T-helper 9 cell (primary cell): Measurements from ENCODE around the gene GNG11.
"Not testable (repeated sequence)": the region's sequence is repeated elsewhere in the genome, so short reads cannot be mapped to it uniquely, and the experiment has no call there.

ENCODE experiments used
- DNase-seq: peaks from one replicate; pipeline ENCODE4 v3.0.0-alpha.2; 2020

GNG11 gene

DNA sequence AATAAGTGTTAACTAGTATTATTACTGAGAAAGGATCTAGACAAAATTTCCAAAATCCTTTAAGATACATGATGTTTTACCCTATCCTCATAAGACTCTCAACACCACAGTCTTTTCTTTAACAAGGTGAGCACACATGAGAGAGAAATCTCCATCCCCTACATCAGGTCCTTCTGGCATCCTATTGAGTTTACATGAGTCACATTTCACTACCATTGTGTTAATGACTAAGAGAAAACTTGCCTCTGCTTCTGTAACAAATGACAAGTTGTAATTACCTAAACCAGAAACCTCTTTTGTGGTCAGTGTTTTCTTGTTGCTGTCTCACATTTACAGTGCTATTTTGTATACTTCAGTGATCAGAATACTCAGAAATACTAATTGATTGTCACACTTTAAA is 9.9 kb upstream of the GNG11 start:
- not testable (repeated sequence) for DNase-seq

DNA sequence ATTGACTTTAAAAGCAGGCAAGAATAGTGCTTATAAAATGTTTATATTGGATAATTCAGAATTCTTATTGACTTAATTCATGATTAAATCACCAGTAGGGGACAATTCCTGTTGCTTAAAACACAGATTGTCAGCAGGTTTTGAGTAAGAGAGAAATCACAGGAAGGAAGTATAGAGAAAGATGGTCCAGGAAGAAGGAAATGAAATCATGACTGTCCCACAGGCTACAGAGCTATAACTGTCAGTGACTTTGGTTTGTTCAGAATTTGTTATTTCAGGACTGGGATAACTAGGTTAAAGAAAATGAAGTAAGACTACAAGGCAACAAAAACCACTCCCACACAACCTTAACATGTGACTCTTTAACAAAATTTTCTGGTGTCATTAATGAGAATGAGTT is 8.3 kb upstream of the GNG11 start:
- no peak for DNase-seq

DNA sequence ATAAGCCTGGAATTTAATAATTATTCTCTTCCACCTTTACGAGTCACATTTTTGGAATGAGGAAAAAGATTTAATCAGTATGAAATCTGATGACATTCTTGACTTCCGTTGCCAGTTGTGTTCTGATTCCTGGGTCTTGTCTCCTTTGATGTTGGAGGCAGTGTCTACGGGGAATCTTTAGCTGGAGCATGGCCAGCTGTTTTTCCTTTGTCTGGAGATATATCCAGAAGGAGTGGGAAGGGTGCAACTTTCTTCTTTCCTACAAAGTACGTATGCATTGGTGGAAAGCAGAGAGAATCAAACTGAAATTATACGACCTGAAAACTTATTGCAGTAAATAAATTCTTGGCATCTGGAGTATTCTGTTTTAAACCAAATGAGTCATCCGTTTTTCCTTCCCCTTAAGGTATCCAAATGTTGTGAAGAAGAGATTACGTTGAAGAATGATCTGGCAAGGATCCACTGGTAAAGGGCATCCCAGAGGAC is 6.9 kb upstream of the GNG11 start:
- no peak for DNase-seq

DNA sequence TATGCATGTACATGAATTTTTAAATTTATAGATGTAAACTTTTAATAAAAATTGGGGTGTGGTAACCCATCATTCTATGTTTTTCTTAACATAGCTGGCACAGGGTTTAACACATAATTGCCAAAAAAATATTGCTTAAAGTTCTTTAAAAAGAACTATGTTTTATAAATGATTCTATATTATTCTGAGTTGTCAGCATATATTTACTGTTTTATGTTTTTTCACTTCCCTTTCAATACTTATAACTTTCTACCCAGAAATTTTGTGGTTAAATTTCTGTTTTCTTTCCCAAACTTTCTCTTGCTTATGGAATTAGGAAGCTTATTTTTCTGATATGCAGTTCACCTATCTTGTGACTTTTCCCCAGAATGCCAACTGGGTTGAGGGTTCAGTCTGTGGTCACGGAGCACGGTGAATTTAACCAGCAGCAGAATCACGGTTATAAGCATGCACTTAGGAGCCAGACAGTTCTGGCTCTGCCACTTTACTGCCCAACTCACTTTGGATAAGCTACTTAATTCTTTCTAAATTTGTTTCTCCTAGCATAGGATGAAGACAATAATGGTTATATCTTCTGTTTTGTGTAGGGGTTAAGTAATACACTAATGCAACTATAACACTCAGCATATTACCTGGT is 6.2 kb upstream of the GNG11 start:
- not testable (repeated sequence) for DNase-seq

DNA sequence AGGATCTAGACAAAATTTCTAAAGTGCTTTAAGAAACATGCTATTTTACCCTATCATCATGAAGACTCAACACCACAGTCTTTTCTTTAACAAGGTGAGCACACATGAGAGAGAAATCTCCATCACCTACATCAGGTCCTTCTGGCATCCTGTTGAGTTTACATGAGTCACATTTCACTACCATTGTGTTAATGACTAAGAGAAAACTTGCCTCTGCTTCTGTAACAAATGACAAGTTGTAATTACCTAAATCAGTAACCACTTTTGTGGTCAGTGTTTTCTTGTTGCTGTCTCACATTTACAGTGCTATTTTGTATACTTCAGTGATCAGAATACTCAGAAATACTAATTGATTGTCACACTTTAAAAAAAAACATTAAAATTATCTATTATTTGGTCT is 5.6 kb upstream of the GNG11 start:
- DNase-seq = not testable (repeated sequence)

DNA sequence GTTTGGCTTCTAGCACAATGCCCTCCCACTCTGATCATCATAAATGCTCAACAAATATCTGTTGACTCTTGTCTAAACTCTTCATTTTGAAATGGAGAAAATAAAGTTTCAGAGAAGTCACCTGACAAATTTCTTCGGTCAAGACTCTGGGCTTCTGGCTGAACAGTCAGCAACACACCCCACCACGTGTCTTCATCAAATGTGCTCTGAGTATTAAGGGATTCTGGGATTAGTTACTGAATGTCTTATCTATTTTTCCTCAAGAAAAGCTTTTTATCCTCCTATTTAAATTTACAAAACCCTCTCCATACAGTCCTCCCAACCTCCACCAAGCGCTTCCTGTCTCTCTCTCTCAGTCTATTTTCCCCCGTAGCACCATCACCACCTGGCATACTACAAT is 5.2 kb upstream of the GNG11 start:
- DNase-seq = not testable (repeated sequence)

DNA sequence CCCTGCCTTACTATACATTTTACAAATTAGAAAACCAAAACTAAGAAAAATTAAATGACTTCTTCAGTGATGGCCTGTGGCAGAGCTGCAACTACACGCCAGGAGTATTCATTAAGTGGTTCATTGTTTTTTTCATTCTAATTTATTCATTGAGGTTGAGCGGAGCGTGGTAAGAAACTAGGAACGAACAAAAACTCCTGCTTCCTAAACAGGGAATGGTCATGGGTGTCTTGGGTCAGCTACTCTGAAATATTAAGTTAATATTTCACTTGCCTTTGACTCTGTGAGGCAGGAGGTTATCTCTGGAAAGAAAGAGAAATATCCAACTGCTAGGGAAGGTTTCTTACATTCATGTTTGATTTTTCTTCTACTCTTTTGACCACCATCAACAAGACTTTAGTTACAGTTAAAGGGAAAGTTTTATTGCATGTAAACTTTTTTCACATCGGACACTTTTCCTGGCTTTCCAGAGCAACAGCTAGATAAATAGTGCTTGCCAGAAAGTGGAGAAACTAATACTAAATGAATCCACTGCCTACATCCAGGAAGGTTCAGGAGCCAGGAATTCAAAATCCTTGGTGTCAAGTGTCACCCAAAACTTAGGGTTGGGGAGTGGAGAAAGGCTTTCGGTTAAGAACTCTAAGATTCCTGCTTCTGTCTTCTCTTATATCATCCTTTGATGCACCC is 896 bp upstream of the GNG11 start:
- no peak for DNase-seq

DNA sequence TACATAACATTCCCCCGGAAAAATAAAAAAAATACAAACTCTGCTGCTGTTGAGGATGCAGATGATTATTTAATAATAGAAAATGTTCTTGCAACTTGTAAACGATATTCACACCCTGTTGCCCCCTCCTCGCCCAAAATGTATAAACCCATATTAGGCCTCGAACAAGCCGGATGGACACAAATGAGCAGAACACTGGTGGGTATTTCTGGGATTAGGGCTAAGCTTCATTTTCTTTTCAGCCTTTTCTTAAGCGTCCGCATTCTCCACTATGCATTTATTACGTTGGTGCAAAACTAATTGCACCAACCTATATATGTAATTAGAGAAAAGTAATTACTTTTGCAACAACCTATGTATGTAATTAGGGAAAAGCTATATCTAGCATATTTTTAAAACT is 349 bp upstream of the GNG11 start:
- DNase-seq = no peak

DNA sequence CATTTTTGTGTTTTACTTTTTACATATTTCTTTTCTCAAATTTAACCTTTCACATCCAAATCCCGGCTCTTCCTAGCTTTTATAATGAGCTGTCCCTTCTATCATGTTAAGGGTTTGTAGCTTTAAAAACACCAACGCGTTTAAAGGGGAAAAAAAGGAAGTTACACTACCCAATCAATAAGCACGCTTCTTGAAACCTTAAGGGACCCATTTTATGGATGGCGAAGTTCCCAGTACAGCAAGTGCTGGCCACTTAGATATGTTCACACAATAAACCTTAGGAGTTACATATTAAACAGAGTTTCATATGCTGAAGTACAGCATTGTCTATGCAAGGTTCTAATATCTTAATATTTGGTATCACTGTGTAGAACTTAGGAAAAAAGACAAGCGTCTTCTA is 1.8 kb downstream of the GNG11 start:
- no peak for DNase-seq

DNA sequence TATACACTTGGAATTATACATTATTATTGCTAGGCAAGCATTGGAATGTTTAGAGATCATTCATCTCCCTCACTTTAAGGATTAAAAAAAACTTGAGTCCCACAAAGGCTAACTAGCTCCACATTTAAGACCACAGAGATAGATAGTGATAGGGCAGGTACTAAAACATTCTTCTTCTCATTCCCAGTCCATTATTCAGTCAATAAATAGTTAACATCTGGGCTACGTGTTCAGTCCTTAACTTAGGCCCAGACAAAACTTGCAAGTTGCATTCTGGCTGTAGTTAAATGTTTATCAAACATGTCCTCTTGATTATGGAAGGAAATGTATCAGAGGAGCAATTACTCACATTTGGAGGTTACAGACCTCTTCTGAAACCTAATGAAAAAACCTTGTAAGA is 2.4 kb downstream of the GNG11 start:
- DNase-seq = no peak

DNA sequence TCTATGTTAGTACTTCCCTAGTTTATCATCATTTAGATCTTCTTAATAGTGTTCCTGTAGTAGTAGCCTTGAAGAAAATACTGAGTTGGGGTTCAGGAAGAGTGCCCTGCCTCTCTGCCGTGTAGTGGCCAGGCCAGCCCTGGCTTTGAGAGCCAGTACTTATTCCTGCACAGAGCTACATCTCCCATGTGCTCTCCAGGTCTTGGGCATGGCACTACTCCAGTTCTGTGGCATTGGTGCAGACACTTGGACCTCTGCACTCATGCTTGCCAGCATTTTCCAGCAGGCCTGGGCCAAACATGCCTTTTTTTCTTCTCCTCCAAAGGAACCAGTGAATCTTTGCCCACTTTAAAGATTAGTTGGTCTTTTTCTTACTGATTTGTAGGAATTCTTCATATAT is 5.3 kb downstream of the GNG11 start:
- no peak for DNase-seq

DNA sequence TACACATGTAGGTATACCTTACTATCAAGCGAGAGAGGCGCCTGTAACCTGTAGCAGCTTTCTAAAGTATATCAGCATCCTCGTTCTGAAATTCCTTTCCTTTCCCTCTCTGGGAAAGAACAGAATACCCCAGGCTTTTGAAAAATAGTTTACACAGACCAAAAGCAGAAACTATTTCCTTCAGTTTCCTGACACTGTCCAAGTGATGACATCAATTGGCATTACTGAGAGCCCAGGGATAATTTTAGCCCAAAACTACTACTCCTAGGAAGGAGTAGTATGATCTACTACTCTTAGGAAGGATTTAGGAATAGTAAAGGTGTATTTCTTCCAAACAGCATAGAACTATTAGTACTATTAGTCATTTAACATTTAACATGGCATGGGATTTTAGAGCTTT is 6.0 kb downstream of the GNG11 start:
- DNase-seq = no peak

DNA sequence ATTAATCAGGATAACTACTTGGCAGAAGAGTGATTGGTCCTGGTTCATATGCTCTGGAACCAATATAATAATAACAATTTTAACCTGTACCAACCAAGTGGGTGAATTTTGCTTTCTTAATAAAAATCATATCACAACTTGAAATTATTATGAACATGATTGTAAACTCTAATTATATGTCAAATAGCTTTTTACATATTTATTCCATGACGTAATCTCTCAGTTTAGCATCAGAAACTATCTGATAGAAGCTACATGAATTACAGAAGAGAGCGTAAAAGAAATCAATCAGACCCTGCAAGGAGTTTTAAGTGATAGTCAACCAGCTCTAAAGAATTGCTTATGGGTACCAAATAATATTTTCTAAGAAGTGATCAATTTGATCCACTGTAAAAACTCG is 10.1 kb downstream of the GNG11 start:
- no peak for DNase-seq

DNA sequence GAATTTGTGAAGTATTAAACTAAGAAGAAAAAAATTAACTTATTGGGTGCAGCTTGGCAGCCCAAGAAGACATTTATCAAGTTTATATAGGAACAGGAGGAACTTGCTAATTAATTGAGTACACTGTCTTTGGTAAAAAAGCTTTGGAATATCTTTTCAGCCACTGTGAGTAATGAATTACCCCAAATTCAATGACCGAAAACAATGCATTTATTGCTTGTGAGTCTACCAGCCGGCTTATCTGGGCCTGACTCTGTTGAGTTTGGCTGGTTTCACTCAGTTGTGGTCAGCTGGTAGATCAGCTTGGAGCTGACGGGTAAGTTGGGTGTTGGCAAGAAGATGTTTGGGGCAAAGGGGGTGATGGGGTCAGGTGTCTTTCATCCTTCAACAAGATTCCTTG is 11.6 kb downstream of the GNG11 start:
- no peak for DNase-seq

DNA sequence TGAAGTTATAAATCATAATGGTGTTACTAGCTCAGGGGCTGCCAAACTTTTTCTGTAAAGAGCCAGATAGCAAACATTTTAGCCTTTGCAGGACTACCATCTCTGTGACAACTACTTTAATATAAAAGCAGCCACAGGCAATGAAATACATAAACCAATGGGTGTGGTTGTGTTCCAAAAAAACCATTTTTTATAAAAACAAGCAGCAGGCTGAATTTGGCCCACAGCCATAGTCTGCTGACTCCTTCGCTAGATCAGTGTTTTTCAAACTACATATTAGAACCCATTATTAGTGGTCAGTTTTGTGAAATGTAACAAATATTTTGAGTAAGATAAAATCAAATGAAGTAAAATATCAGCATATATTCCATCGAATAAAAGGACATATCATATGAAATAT is 13.6 kb downstream of the GNG11 start:
- DNase-seq = no peak

DNA sequence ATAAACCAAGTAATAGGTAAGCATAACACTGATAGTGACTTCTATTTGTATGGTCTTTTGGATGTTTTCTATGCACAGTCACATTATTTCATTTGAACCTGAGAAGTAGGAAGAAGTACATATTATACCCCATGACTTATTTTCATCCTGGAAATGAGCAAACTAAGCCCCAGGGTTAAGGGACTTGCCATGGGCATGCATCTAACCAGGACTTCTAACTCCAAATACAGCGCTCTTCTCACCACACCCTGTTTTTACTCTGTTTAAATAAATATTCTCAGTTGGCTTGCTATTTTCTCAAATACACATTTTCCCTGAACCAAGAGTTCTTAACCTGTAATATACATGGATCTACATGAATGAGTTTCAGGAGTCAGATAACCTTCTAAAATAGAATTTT is 16.3 kb downstream of the GNG11 start:
- no peak for DNase-seq

DNA sequence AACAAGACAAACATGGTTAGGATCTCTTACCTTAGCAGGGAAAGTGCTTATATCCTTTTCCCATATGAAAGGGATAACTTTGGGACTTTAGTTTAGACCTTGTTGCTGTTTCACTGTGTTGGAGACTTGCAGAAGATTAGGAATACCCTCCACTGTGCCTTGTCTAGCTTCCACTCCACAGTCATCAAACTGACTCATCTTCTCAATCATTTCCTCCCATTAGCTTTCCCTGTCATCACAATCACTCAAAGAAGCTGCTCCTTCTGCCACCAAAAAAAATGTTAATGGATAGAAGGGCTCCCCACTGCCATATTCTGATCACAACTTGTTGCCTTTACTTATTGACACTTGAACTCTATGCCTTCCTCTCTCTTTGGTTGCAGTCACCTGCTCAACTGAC is 16.8 kb downstream of the GNG11 start:
- no peak for DNase-seq

DNA sequence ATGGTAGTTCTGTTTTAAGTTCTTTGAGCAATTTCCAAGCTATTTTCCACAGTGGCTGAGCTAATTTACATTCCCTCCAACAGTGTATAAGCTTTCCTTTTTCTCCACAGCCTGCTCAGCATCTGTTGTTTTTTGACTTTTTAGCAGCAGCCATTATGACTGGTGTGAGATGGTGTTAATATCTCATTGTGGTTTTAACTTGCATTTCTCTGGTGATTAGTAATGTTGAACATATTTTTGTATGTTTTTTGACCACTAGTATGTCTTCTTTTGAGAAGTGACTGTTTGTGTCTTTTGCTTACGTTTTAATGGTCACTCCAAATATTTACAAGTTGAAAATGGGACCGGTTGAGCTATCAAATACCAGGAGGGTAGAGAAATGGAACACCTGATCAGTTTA is 20.4 kb downstream of the GNG11 start:
- no peak for DNase-seq

DNA sequence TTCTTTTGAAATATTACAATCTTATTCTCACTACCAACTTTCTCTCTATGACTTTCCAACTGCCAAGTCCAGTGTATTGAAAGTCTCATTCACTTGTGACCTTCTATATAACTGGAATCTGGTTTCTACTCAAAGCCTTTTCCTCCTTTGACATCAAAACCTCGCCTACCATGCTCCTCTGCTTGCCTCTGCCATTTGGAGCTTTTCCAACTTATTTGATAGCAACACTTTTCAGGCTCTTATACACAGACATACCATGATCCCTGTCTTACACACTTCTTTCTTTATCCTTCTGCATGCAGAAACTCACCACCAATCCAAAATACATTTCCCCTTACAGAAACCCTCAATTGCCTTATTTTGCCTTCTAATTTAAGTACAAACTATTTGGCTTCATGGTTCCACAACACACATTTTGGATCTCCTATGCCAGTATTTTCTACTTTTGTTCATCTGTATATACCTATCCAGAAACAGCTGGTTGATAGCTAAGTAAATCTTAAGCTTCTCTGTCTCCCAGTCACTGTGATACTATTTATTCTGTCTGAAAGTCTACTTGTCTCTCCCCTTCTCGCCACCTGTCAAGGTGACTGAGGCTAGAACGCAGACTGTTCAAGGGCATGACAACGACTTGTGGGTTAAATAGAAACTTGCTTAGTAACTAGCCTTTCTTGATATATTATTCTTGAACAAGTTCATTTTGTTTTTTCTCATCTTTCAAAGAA is 22.4 kb downstream of the GNG11 start:
- no peak for DNase-seq

DNA sequence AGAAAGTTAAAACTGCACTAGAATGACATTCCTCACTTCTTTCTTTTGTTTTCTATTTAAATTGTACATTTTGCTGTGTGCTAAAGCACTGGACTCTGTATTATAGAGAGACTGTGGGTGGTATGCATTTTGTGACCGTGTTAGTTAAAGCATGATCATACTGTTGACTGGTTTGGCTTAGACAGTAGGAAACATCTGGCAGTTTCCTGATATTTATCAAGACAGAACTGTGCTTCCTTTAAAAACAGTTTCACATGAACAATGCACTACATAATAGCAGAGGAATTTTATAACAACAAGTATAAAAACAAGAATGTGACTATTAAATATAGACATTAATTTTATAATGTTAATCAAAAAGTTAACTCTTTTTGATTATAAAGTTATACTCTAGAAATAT is 23.1 kb downstream of the GNG11 start:
- no peak for DNase-seq

DNA sequence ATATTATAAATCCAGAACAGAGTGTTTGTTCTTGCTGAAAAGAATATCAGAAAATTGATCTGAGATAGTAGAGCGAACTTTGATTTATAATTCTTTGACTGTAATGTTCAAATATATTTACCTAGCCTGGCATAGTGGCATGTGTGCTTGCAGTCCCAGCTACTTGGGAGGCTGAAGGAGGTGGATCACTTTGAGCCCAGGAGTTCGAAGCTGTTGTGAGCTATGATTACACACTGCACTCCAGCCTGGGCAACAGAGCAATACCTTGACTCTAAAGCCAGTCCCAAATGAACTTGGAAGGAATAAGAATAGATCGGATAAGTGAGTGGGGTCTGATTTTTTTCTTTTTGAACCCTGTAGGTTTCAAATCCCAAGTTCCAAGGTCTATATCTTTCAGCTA is 23.5 kb downstream of the GNG11 start:
- DNase-seq = no peak

DNA sequence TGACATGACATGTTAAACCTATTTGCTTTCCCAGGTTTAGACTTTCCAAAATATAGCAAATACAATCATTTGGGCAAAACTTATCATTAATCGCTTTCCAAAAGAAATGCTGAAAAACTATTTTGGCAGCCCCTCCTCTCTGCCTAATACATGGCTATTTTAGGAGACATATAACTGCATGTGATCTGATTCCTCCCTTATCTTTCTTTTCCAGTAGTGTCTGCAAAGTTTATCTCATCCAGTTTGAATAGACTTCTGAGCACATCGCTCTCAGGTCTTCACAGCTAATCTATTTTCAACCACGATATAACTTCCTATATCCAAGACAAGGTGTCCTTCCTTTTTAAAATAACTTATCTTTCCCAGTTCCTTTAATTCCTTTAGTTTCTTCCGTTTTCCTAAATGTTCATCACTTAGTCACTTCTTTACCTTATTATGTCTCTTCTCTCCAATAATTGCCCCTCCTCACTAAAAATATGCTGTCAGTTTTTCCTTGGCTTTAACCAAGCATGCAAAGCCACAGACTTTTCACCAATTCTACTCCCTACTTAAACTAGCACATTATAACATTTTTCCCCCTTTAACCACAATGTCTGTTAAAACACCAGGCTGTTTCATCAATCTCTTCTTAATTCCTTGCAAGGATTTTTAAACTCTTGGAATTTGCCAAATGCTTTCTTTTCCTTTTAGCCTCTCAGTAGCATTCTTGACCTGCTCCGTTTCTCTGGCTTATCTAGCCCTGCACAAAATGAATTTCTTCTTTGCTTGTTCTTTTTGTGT is 24.4 kb downstream of the GNG11 start:
- no peak for DNase-seq

DNA sequence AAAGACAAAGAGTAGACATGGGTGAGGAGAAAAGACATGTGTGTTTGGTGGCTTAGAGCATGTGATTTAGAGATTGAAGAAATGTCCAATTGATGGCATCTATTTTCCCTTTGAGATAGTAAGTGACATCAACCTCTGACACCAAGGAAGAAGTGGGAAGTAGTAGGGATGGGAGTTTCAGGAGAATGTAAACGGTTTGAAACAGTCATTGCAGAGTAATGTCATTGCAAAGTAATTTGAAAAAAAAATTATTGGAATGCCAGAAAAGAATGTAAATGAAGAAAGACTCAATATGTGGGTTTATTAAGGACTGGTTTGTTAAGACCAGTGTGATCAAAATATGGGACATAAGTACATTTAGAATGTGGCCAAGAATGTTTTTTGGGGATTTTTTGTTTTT is 26.6 kb downstream of the GNG11 start:
- DNase-seq = no peak
